ENCODE measurements around the gene FBXL14. TPM values are rescaled to one million over a fixed set of nuclear protein-coding genes. Genes with fewer than 3 reads are reported as not detected.
A peak's percentile ranks its signal among the peaks of the same experiment; 100 is the strongest.

FBXL14 gene
- total RNA-seq, 3 donors from 2014 or later, result 29.4 to 39.6 (median 33.6) TPM

GRCh38 chr12:1639538-1639937 lies 45.2 kb upstream of the FBXL14 start:
- no peaks in the 10 kb centered on the region for H3K36me3 ChIP-seq (ENCODE audit: low read depth)
- no peak overlapping the region for H3K4me3 ChIP-seq
- DNase-seq (no peak), ATAC-seq (peak; percentile 30)
- no peaks in the 10 kb centered on the region for H3K9me3 ChIP-seq
- no peak for TF ChIP-seq CTCF (IDR thresholded peaks at IDR 0.05)
- H3K4me1 ChIP-seq (ENCODE audit: low read depth), result peaks cover 10% of the 10 kb centered on the region
- intact Hi-C loops (cut with DNase I, micrococcal nuclease), result loop anchor here in 1 of 2 donors (5.0 to 10.0 kb wide), 2 partner anchors 153 to 295 kb away; no protein-coding TSS in a partner anchor

- TF ChIP-seq CTCF (IDR thresholded peaks at IDR 0.05), result no peak
- no peak overlapping the region for H3K4me3 ChIP-seq
- peaks cover 10% of the 10 kb centered on the region for H3K4me1 ChIP-seq (ENCODE audit: low read depth)
- intact Hi-C loops (cut with DNase I, micrococcal nuclease), result loop anchor here in 1 of 2 donors (5.0 to 10.0 kb wide), 2 partner anchors 154 to 297 kb away; no protein-coding TSS in a partner anchor
- H3K9me3 ChIP-seq, result no peaks in the 10 kb centered on the region
- H3K36me3 ChIP-seq (ENCODE audit: low read depth), result no peaks in the 10 kb centered on the region
- DNase-seq (no peak), ATAC-seq (no peak)
These were observed 43.8 kb upstream of the FBXL14 start for GRCh38 chr12:1638203-1638602.

- no peak for ATAC-seq
- Histone ChIP-seq H3K36me3 (ENCODE audit: low read depth) (no peaks in the 10 kb centered on the region), H3K9me3 (no peaks in the 10 kb centered on the region), H3K4me3 (no peak overlapping the region), H3K4me1 (ENCODE audit: low read depth) (peaks cover 3% of the 10 kb centered on the region)
- DNase-seq, result no peak
- intact Hi-C loops (cut with DNase I, micrococcal nuclease), result loop anchor here in 1 of 2 donors (5.0 to 10.0 kb wide), 2 partner anchors 157 to 299 kb away; no protein-coding TSS in a partner anchor
- no peak for TF ChIP-seq CTCF (IDR thresholded peaks at IDR 0.05)
These were observed 41.1 kb upstream of the FBXL14 start for GRCh38 chr12:1635301-1636095.

GRCh38 chr12:1634590-1635191 lies 40.3 kb upstream of the FBXL14 start:
- TF ChIP-seq CTCF (IDR thresholded peaks at IDR 0.05), result peak; percentile 58
- no peak overlapping the region for H3K4me3 ChIP-seq
- DNase-seq (peak; percentile 77 to 86 (median 85)), ATAC-seq (peak; percentile 78)
- H3K9me3 ChIP-seq, result no peaks in the 10 kb centered on the region
- peaks cover 11% of the 10 kb centered on the region for H3K4me1 ChIP-seq (ENCODE audit: low read depth)
- intact Hi-C loops (cut with DNase I, micrococcal nuclease), result loop anchor here in 1 of 2 donors (5.0 to 10.0 kb wide), 2 partner anchors 158 to 300 kb away; no protein-coding TSS in a partner anchor
- H3K36me3 ChIP-seq (ENCODE audit: low read depth), result no peaks in the 10 kb centered on the region

- ATAC-seq, result no peak
- intact Hi-C loops (cut with DNase I, micrococcal nuclease), result loop anchor here in 1 of 2 donors (10.0 kb wide), 1 partner anchor 301 kb away; no protein-coding TSS in a partner anchor
- no peak for TF ChIP-seq CTCF (IDR thresholded peaks at IDR 0.05)
These were observed 39.8 kb upstream of the FBXL14 start for GRCh38 chr12:1634149-1634548.

More at GRCh38 chr12:1634149-1634548, 39.8 kb upstream of the FBXL14 start:
- DNase-seq, result no peak
- Histone ChIP-seq H3K9me3 (no peaks in the 10 kb centered on the region), H3K36me3 (ENCODE audit: low read depth) (no peaks in the 10 kb centered on the region), H3K4me1 (ENCODE audit: low read depth) (peaks cover 13% of the 10 kb centered on the region), H3K4me3 (no peak overlapping the region)
